AG04449 (cell line): ENCODE results near the gene CAMP.

ENCODE experiments used
- CTCF ChIA-PET: fragments of 350-600 bp; formaldehyde crosslinking; extraction: SDS; loops from one replicate; lab custom pipeline; 2021; ENCODE audit warnings: antibody characterized with exemption; lab: Yijun Ruan, JAX
- POLR2A ChIA-PET: fragments of 400-600, 350-600 bp; formaldehyde crosslinking; extraction: SDS; loops from one replicate; lab custom pipeline; 2020; ENCODE audit warnings: antibody characterized with exemption, inconsistent platforms; lab: Yijun Ruan, JAX
- DNase-seq: peaks from one replicate; pipeline ENCODE4 v3.0.0-alpha.2; 2010; ENCODE audit warnings: low read depth, low spot score
- H3K4me3 ChIP-seq: 2 replicates; pipeline ENCODE4 v1.5.1; 2011; ENCODE audit warnings: low read depth, mild to moderate bottlenecking, control low read depth, low read length
- TF ChIP-seq, protein P1 (sequence below): IDR thresholded peaks from one replicate; pipeline ENCODE4 v1.5.1; 2011; ENCODE audit warnings: mild to moderate bottlenecking, moderate library complexity, low read length, control low read depth, inconsistent platforms; ENCODE audit not compliant: insufficient read depth; ENCODE audit errors: missing control alignments

Gene CAMP

DNA sequence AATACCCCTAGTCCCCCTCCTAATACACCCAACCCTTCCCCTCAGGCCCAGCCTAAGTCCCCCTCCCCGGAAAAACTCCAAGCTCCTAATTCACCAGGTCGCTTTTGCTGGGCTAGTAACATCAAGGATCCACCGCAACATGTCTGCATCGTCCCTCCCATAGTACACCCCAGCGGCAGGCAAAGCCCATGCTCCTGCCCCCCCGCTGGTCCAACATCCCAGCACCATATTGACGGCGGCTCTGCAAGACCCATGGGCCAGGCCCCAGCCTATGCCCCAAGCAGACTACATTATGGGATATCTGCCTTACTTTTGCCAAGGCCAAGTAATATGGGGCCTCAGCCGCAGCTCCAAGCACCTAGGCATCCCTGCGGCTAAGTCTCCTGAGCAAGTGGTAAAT lies 51.2 kb downstream of the CAMP start:
- no peak for DNase-seq
- TF ChIP-seq, protein P1, sequence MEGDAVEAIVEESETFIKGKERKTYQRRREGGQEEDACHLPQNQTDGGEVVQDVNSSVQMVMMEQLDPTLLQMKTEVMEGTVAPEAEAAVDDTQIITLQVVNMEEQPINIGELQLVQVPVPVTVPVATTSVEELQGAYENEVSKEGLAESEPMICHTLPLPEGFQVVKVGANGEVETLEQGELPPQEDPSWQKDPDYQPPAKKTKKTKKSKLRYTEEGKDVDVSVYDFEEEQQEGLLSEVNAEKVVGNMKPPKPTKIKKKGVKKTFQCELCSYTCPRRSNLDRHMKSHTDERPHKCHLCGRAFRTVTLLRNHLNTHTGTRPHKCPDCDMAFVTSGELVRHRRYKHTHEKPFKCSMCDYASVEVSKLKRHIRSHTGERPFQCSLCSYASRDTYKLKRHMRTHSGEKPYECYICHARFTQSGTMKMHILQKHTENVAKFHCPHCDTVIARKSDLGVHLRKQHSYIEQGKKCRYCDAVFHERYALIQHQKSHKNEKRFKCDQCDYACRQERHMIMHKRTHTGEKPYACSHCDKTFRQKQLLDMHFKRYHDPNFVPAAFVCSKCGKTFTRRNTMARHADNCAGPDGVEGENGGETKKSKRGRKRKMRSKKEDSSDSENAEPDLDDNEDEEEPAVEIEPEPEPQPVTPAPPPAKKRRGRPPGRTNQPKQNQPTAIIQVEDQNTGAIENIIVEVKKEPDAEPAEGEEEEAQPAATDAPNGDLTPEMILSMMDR, result no peak
- CTCF ChIA-PET, result interaction anchor here (0.9 to 27.9 kb wide), 19 partner anchors 8 to 465 kb away, joined by 3 to 948 read pairs (median 4); partner anchors contain the start of genes CCDC51, PLXNB1 and TMA7
- POLR2A ChIA-PET, result no interaction called here
- H3K4me3 ChIP-seq, result no peak overlapping the region
